Measurements from ENCODE around the gene SH3RF3.

SH3RF3 gene

DNA sequence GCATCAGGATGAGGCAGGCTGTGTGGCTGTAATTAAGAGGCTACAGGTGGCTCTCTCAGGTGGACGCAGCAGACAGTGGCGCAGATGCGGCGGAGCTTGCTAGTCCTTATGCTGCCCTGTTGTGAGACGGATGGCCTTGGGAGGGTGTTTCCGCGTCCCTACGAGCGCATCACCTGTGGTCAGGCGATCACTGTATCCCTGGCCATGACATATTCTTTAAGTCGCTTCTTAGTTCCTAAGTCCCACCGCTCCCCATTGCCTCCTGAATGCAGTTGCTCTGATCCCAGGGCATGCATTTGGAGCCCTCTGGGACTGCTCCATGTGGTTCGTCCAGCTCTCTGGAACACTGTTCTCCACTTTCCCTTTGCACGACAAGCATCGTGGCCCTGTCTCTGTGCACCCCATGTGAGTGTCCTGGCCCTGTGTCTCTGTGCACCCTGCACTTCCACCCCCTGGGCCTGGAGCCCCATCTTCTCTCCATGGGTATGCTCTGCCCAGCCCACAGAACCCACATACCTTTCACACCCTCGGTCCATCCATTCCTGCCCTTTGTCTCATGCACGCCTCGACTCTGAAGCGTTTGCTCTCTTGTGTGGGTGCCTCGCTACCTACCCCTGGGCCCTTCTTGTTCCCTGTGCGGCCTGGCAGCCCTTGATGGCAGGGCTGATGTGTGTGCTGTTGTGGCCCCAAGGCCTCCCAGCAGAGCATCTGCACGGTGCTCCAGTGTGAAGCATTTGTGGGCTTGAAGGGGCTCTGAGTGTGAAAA, 74.4 kb downstream of the SH3RF3 start:
- no peak for DNase-seq

DNA sequence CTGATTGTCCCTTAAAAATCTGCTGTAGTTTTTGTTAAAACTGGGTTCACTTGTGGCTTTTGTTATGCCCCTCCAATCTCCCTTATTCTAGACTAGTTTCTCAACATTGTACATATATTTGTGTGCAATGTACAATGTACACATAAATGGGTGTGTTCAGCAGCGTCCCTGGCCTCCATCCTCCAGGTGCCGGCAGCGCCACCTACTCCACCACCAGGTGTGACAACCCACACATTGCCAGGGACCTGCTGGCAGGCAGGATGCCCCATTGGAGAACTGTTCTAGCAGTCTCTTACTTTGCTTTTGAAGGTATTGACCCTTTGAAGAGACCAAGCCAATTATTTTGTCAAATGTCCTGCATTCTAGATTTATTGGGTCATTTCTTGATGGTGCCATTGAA, 75.4 kb downstream of the SH3RF3 start:
- no peak for DNase-seq

DNA sequence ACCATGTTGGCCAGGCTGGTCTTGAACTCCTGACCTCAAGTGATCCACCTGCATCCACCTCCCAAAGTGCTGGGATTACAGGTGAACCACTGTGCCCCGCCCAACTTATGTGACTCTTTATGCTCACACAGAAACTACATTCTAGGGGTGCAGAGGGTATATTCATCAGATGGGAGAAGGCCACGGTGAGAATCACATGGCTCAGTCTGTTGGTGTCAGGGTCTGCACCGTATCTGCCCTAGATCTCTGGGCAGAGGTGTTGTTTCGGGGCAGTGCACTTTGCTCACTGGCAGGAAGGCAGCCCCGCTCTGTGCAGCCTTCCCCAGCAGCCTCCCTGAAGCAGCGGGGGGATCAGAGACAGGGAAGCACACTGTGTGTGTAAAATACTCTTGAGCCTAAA, 76.4 kb downstream of the SH3RF3 start:
- no peak for DNase-seq

DNA sequence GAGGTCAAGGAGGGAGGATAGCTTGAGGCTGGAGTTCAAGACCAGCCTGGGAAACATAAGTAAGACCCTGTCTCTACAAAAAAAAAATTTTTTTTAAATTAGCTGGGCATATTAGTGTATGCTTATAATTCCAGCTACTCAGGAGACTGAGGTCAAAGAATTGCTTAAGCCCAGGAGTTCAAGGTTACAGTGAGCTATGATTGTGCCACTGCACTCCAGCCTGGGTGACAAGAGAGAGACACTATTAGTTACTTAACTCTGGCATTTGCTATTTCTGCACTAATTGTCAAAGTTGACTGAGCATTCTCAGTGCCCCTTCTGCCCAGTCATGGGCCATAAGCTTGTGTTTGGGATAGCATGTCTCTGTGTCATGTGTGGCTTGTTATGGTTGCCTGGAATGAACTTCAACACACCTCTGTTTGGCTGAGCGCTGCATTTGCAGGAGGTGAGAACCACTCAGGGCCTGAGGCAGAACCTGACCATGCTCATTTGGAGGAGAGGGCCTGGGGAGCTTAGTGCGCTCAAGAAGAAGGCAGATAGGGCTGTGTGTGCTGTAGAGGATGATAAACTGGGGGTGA, 77.7 kb downstream of the SH3RF3 start:
- DNase-seq = no peak

DNA sequence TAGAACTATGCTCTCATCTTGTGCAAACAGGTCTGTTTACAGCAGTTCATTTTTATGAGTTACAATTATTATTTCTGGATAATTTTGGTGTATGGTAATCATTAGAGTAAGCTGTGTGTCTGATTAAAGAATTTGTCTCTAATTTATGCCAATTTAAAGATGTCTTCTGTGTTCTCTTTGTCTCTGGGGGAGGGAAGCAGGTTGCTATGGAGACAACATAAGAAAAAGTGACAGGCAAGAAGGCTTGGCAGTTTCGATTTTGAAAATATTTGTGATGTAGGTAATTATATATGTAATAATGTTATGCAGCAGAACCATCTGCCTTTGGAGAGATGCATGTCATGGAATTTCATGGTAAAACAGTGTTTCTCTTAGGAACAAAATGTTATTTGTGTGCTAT, 78.2 kb downstream of the SH3RF3 start:
- no peak for DNase-seq

DNA sequence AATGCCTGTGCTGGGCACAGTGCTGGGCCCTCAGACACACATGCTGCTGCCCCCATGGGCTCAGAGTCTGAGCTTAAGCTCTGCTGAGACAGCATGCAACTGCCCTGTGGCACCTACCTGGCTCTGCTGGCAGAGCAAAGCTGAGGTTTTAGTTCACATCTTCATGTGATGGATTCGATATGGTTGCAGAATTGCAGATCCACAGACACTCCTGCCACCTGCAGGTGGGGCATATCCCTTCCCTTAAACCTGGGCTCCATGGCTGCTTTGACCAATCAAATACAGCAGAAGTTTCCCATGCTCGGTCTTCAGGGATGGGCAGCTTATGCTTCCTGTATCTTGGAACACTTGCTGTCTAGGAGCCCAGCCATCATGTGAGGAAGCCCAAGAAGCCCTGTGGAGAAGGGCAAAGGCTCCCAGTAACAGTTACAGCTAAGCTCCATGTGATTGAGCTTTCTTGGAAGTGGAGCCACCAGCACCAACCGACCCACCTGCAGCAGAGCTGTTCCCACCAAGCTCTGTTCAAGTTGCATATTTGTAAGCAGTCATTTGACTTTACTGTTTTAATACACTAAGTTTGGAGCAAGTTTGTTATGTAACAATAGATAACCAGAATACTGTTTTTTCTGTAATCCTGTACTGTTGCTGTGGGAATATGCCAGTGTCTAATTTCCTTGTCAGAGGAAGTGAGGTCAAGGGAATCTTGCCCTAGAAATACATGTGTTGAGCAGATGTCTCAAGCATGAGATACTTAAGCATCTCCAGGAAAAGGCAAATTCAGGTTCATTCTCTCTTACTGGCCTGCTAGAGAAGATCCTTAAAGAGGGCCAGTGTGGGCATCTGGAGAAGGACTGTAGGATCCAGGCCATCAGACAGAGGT, 79.3 kb downstream of the SH3RF3 start:
- DNase-seq = no peak

DNA sequence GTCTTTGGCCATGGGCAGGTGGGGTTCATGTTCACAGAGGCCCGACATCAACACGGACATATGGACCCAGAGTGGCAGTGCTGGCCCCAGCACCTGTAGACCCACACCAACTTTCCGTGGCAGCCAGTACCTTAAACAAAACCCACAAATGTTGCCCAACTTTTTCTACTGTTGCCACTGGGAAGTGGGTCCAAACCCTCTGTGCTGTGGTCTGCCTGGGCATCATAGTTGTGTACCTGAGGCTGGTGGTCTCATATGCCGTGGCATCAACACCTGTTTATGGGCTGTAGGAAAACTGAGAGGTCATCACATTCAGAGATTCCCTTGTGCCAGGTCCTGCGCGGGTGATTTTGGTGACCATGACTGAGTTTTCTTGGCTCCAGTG, 79.9 kb downstream of the SH3RF3 start:
- DNase-seq = no peak

DNA sequence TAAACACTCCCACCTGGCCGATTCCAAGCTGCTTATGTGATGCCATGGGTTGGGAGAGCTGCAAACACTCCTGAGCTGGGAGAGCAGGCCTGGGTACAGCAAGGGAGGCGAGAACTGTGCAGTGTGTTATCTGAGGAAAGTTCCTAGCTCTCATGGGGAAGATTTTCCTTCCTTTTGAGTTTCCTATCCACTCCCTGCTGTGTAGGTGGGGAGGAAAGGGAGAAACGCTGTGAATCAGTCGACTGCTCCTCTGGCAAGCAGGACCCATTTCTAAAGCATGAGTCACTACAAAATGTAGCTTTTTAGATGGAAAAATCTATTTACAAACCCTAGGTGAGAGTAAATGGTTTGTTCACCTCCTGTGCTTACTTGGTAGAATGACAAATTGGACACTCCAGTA, 80.4 kb downstream of the SH3RF3 start:
- DNase-seq = no peak

DNA sequence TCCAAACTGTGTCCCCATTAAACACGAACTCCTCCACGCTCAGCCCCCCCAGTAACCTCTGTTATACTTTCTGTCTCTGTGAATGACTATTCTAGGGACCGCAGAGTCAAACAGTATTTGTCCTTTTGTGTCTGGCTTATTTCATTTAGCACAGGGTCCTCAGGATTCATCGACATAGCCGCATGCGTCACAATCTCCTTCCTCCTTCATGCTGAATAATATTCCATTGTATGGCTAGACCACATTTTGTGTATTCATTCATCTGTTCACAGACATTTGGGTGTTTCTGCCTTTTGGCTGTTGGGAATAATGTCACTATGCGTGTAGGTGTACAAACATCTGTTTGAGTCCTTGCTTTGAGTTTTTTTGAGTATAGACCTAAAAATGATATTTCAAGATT, 80.9 kb downstream of the SH3RF3 start:
- no peak for DNase-seq

DNA sequence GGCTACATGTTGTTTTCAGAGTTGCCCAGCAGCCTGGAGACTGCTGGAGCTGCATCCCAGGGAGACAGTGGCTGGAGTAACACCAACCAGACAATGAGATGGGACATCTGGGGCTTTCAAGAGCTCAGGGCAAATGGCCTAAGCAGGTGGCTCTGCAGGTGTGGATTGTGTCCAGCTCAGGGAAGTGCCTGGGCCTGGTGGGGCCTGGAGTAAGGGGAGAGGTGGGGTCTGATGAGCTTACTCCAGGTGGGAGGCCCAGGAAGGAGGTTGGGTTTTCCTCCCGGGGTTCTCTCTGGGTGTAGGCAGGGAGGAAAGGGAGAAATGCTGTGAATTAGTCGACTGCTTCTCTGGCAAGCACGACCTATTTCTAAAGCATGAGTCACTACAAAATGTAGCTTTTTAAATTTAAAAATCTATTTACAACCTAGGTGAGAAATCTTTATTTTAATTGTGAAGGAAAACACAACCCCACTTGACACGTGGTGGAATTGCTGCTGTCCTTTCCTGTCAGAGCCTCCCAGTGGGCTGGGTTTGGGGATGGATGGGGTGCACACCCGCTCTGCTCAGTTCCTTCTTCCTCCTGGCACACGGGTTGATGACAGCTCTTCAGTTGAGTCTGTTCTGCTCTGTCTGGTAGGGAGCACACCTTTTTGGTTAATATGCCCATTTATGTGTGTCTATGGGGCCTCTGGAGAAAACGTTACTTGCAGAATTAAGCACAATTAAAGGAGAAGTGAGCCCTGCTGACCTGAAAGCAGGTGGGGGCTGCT, 81.6 kb downstream of the SH3RF3 start:
- DNase-seq = no peak

DNA sequence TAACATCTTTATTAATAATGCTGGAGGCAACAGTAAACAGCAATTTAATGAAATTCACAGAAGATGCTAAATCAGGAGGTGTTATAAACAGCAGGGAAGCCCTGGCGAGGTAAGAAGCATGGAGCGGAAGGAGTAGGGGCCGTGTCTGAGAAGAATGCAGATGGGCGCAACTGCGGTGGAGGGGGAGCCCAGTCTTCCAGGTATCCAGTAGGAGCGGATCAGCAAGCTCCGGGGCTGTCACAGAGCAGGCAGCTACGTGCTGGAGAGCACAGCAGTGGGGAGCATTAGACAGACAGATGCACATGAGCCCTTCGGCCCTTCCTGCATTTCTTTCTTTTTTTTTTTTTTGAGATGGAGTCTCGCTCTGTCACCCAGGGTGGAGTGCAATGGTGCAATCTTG, 82.3 kb downstream of the SH3RF3 start:
- DNase-seq = no peak

DNA sequence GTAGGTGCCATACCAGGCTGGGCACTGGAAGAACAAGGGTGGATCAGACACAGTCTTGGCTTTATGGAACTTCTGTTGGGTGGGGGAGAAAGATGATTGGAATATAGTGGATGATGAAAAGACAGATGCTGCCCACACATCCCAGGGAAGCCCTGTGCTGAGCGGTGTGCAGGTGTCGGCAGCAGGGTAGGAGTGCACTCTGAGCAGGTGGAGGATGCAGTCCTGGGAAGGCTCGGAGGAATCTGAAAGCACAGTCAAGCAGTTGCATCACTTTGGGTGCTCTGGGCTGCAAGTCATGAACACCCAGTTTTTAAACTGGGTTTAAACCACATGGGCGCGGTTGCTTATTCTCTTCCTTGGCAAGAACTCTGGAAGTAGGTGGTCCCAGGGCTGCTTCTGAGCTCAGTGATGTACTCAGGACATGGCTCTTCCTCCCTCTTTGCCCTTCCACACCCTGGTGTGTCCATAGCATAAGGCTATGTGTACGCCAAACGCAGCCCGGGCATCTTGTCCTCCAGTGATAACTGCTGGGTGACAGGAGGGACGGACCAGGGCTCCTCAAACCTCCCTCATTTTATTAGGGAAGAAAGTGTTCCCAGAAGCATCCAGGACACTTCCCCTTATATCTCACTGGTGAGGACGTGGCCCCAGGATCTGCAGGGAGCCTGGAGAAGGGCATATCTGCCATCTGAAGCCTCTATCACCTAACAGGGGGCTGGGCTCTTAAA, 84.0 kb downstream of the SH3RF3 start:
- DNase-seq = no peak

DNA sequence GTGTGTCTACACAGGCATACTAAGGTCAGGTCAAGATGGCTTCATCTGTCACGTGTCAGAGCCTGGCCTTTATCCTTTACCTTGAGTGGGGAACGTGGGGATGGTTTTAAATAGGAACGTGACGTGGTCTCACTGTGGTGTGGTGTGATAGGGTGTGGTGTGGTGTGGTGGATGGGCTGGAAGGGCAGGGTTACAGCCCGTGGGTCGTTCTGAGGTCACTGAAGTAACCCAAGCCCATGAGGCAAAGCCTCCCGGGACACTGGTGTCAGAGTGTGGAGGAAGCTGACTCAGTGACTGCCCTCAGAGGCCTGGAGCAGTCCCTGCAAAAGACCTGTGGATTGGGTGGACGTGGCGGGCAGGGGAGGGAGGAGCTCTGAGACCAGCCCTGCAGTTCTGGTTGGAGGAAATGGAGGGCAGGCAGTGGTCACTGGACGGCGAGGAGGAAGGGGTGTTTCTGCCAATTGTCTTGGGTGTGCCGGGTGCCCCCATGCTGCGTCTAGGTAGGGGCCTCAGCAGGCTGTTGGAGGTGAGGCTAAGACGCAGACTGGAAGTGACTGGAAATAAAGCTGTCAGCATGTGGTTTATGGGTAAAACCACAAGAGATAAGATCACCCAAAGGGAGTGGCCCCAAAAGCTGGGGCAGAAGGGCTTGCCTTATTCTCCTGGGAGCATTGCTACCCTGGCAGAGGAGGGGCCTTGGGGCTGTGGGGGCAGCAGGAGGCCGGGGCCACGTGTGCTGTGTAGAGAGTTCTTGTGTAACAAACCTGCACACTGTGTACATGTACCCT, 84.8 kb downstream of the SH3RF3 start:
- no peak for DNase-seq

DNA sequence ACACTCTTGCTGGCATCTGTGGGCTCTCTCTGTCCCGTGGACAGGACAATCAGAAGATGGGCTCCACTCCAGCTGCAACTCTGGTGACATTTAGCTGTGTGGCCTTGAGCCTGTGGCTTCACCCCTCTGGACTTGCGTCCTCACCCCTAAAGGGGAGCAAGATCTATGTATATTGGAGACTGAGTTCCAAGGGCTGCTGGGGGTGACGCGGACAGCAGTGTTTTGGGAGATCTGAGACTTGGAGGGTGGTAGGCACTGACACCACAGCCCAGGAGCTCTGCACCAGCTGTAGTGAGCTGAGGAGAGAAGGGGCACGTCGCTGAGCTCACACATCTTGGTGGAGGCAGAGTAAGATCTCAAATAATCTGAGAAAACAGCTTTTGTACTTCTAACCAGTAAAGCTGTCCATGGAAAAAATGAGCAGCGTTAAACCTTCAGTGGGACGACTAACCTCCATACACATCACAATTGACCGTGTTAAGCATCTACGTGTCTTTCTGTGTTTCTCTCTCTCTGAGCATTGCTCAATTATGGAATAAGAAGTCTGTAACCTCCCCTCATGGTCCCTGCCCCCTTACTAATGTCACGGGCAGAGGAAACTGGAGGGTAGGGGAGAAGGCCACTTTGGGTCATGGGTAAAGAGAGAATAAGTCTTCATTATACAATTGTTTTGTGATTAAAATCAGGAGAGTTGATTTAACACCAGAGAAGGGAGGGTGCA, 85.8 kb downstream of the SH3RF3 start:
- DNase-seq = no peak

DNA sequence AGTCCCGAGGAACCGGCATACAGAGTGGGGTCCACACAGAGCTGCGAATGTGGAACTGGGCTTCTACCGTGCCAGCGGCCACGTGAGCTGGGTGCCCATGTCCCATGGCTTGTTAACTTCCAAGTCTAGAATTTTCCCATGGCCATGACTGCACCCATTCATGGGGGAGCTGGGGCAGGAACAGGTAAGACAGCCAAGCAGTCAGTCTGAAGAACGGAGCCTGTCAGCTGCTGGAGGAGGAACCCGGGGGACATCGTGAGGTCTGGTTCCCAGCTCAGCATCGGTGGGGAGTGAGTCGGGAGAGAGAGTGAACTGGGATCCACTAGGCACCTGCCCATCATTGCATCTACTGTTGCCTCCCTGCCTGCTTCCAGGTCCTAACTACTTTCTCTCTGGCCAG, 86.9 kb downstream of the SH3RF3 start:
- DNase-seq = no peak

DNA sequence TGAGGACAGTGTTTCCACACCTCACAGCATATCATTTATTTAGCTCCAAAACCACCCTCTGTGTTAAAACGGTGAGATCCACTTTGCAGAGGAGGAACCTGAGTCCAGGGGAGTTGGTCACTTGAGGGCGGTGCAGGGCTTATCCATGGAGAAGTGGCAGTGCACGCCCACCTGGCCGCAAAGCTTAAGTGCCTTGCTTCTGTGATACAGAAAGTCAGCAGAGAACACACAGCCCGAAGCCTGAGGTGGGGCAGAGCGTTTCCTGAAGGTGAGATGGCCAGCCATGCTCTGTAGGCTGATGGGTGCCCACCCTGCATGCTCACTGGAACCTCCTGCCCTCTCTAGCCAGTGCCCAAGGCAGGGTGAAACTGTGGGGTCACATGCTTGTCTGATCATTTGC, 87.3 kb downstream of the SH3RF3 start:
- no peak for DNase-seq

DNA sequence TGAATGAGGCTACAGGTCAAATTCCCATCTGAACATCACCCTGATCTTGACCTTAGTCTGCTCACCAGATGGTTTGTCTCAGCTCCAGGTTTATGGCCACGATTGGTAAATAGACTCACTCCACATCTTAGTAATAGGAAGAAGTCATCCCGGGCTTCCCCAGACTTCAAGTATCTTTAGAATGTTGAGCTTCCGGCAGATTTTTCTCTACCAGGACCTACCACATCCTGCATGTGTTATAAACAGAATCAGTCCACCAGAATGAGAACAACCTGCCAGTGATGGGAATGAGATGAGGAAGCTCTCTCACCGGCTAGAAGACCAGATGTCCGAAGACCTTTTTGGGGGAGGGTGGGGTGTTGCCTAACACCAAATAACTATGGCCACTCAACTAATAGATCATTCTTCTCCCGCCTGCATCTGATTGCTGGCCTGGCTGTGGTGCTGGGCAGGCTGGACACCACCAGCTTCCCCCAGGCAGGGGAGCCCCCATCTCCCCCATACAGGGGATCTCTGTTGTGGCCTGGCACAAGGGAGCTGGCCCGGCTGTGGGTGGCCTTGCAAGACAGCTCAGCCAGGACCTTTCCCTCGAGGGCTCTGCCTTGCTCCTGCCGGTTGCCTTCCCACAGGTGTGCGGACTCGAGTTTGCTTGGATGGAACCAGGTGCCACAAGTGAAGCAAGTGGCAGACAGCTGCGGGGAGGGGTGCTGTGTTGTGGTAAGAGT, 88.5 kb downstream of the SH3RF3 start:
- no peak for DNase-seq

DNA sequence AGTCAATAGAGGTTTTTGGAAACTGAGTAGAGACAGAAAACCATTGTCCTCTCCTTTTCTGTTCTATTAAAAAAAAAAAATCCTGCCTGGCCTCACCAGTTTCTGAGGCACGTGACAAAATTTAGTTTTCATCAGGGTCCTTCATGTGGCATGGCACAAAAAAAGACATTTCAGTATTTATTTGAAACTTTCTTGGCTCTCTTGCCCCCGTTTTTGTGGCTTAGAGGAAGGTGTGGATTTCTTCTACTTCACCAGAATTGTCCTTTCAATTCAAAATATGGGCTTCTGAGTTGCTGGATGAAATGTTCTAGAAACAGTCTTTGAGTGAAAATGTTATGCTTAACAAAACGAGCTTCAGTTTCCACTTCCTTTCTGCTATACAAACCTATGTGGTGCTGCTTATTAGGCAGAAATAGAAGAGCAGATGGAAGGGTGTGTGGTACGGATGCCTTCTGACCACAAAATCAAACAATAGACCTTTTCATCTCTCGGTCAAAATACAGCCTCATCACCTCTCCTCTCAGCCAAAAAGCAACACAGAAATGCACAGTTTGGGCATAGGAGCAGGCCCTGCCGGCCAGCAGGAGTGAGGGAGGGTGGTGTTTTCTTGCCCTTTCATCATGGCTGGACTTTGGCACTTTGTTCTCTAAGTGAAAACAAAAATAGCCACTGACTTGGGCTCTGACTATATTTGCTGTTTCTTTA, 89.2 kb downstream of the SH3RF3 start:
- no peak for DNase-seq

DNA sequence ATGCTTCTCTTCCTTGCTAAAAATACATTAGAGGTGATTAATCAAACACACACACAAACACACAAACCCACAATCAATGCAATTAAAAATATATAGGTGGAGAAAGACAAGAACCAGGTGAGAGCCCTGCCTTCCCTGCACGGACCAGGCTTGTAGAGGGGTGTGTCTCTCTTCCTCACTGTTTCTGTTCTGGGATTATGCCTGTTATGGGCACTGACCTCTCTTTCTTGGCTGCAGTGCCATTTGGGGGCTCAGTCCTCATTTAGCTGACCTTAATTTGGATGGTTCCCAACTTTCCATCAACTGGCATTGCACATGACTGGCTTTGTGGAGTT, 89.8 kb downstream of the SH3RF3 start:
- DNase-seq = no peak

DNA sequence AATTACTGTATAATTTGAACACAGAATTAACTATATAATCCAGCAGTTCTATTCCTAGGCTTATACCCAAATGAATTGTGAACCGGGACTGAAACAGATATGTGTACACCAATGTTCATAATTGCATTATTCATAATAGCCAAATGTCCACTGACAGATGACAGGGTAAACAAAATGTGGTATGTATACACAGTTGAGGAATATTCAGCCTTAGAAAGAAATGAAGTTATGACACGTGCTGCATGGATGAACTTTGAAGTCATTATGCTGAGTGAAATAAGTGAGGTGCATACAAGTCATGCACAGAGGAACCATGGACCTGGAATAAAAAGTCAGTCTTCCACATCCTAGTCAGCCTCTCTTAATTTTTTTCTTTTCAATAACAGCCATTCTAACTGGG, 91.9 kb downstream of the SH3RF3 start:
- no peak for DNase-seq

All from NCI-H1417 treated with DMSO at 0.1 percent for 48 hours (cell line).